K562 (cell line): ENCODE results near the gene PLCB1. TPM values are rescaled to one million over a fixed set of nuclear protein-coding genes. Genes with fewer than 3 reads are reported as not detected.
"Not testable (repeated sequence)": the region's sequence is repeated elsewhere in the genome, so short reads cannot be mapped to it uniquely, and the experiment has no call there.

Experiments
- ATAC-seq: fragments of 200-7000 bp; cut with Tn5 transposase; 3 replicates; pipeline ENCODE4 v1.9.1; 2020; ENCODE audit warnings: moderate library complexity
- BruUV-seq: library from RNA; stranded (reverse); fragments of 400-500 nt; replicated peaks from 2 replicates; lab custom pipeline; 2021; lab: Mats Ljungman, UMichigan
- CTCF ChIA-PET: fragments of 300-600 bp; formaldehyde crosslinking; extraction: SDS; loops from one replicate; lab custom pipeline; 2021; ENCODE audit warnings: low intra/inter-chr PET ratio; lab: Yijun Ruan, JAX
- POLR2A ChIA-PET: fragments of 300-600, 350-650 bp; sonication (Branson Sonifier 250); formaldehyde crosslinking; extraction: SDS; loops from one replicate; lab custom pipeline; 2021; ENCODE audit warnings: antibody characterized with exemption, inconsistent platforms; lab: Yijun Ruan, JAX
- DNase-seq, 4 experiments: peaks; one replicate each; pipeline versions ENCODE4 v3.0.0 to v3.0.0-alpha.2; 2011 to 2018; ENCODE audit warnings: low spot score in 3 of 4, mixed read lengths in 3 of 4; ENCODE audit errors: extremely low read depth in 1 of 4
- FAIRE-seq: peaks from 2 replicates; lab custom pipeline; 2011; peaks lifted over from hg19 to GRCh38; lab: Jason Lieb, UNC
- H2AFZ ChIP-seq: 2 replicates; pipeline ENCODE4 v1.6.0; 2011; ENCODE audit warnings: low read depth, low read length, control low read depth, inconsistent platforms
- H3K27ac ChIP-seq: fragments of 200-600 bp; 3 replicates; pipeline ENCODE4 v1.8.0; 2011; ENCODE audit warnings: low read depth, mild to moderate bottlenecking, control low read depth, inconsistent platforms, low read length, moderate library complexity, mixed read lengths; ENCODE audit errors: extremely low read depth
- H3K27me3 ChIP-seq, 2 experiments: fragments of 300-600 bp in 1 of 2; 2 replicates in 1 of 2; 3 replicates in 1 of 2; pipeline versions ENCODE4 v1.6.0 to v1.8.0; 2011; ENCODE audit warnings: inconsistent platforms in 2 of 2, low read length in 2 of 2, mild to moderate bottlenecking in 1 of 2, mixed read lengths in 1 of 2, moderate library complexity in 1 of 2; ENCODE audit not compliant: control insufficient read depth in 2 of 2, insufficient read depth in 2 of 2
- H3K36me3 ChIP-seq: fragments of 300-600 bp; 3 replicates; pipeline ENCODE4 v1.8.0; 2011; ENCODE audit warnings: mild to moderate bottlenecking, low read length, inconsistent platforms; ENCODE audit not compliant: control insufficient read depth, insufficient read depth
- H3K4me1 ChIP-seq, 2 experiments: fragments of 200-600 bp in 1 of 2; replicated peaks in 1 of 2; 2 replicates in 1 of 2; 3 replicates in 1 of 2; pipeline versions ENCODE4 v1.5.1 to v1.8.0; 2011; ENCODE audit warnings: inconsistent platforms in 2 of 2, low read length in 2 of 2, mild to moderate bottlenecking in 1 of 2, mixed read lengths in 1 of 2, moderate library complexity in 1 of 2; ENCODE audit not compliant: control insufficient read depth in 2 of 2, insufficient read depth in 2 of 2
- H3K4me2 ChIP-seq: 2 replicates; pipeline ENCODE4 v1.6.1; 2011; ENCODE audit warnings: low read length, control low read depth, inconsistent platforms, mixed read lengths; ENCODE audit not compliant: insufficient read depth
- H3K4me3 ChIP-seq: fragments of 200-600 bp; sonication (generic), shearing (Covaris generic); 2 replicates; pipeline ENCODE4 v1.5.1; 2016; ENCODE audit warnings: control low read depth, inconsistent platforms
- H3K79me2 ChIP-seq: fragments of 200-600 bp; 3 replicates; pipeline ENCODE4 v1.8.0; 2011; ENCODE audit warnings: low read length, inconsistent platforms; ENCODE audit not compliant: control insufficient read depth, insufficient read depth
- H3K9ac ChIP-seq, 2 experiments: 2 replicates each; pipeline versions ENCODE4 v1.6.0 to v1.6.1; 2011; ENCODE audit warnings: low read depth in 2 of 2, low read length in 2 of 2, control low read depth in 1 of 2, inconsistent platforms in 1 of 2, mild to moderate bottlenecking in 1 of 2, mixed read lengths in 1 of 2; ENCODE audit not compliant: insufficient read depth in 1 of 2
- H3K9me1 ChIP-seq: one replicate; pipeline ENCODE4 v1.6.0; 2011; ENCODE audit warnings: inconsistent platforms, mild to moderate bottlenecking, low read length, moderate library complexity; ENCODE audit not compliant: control insufficient read depth, insufficient read depth
- H3K9me3 ChIP-seq: replicated peaks from 2 replicates; pipeline ENCODE4 v1.5.1; 2011; ENCODE audit warnings: low read depth, low read length, inconsistent platforms; ENCODE audit not compliant: control insufficient read depth, insufficient read depth
- H4K20me1 ChIP-seq: replicated peaks from 2 replicates; pipeline ENCODE4 v1.6.1; 2011; ENCODE audit warnings: low read length, inconsistent platforms, mixed read lengths; ENCODE audit not compliant: control insufficient read depth, insufficient read depth
- BRD4 ChIP-seq: fragments of 200-600 bp; sonication (generic); IDR thresholded peaks from 2 replicates; pipeline ENCODE4 v1.6.1; 2017; ENCODE audit warnings: inconsistent platforms
- CCAR2 ChIP-seq: fragments of 200-400 bp; formaldehyde crosslinking; IDR thresholded peaks from 2 replicates; pipeline ENCODE4 v1.6.1; 2017; ENCODE audit warnings: mild to moderate bottlenecking, low read depth, low read length
- FOXJ2 ChIP-seq: fragments of 200-800 bp; sonication (Bioruptor generic); IDR thresholded peaks from 2 replicates; pipeline ENCODE4 v1.6.1; 2016; ENCODE audit warnings: missing genetic modification characterization, missing compliant biosample characterization
- SRSF3 ChIP-seq: fragments of 200-400 bp; formaldehyde crosslinking; IDR thresholded peaks from 2 replicates; pipeline ENCODE4 v1.6.1; 2016; ENCODE audit warnings: mild to moderate bottlenecking, low read length, moderate library complexity; ENCODE audit not compliant: insufficient read depth
- TARDBP ChIP-seq: fragments of 450-650 bp; IDR thresholded peaks from 2 replicates; pipeline ENCODE4 v1.6.1; 2016
- ZFPM2 ChIP-seq: fragments of 250-450 bp; sonication (Bioruptor Pico); IDR thresholded peaks from 2 replicates; pipeline ENCODE4 v1.5.1; 2022; ENCODE audit warnings: mild to moderate bottlenecking
- WGBS: fragments of 100-300 bp; shearing (Covaris generic); methylation state at CpG from one replicate; pipeline ENCODE4 v1.1.6; 2016; ENCODE audit warnings: low coverage, mixed read lengths; ENCODE audit not compliant: insufficient coverage; ENCODE audit errors: missing lambda C conversion rate; 5-methylcytosine and 5-hydroxymethylcytosine counted together
- in situ Hi-C: fragments of 300-500 bp; cut with MboI; formaldehyde crosslinking; loops from 4 replicates; pipeline ENCODE4 v1.15.0; 2018; ENCODE audit warnings: inconsistent platforms, mixed read lengths
- intact Hi-C: fragments of 100-400 bp; cut with micrococcal nuclease; formaldehyde crosslinking; loops from 2 replicates; pipeline ENCODE4 v1.14.2; 2022
- polyA plus RNA-seq, 8 experiments: library from polyadenylated mRNA; depleted of rRNA in 4 of 8; stranded (reverse) in 5 of 8; unstranded in 3 of 8; fragments of >200 nt; fragmentation: Nextera tagmentation in 2 of 8; fragmentation: Illumina TruSeq in 1 of 8; extraction: Ambion mirVana in 2 of 8; extraction: Trizol in 1 of 8; gene quantifications; 2 replicates each; pipeline versions ENCODE4 v1.2.1 to v1.2.3, GENCODE V29; 2011 to 2014; ENCODE audit warnings: inconsistent platforms in 1 of 8, missing spikeins in 1 of 8
- total RNA-seq, 7 experiments: library from RNA; depleted of rRNA in 6 of 7; stranded (reverse); fragments of >200 nt in 6 of 7; fragmentation: Illumina TruSeq in 2 of 7; extraction: Trizol in 2 of 7; gene quantifications; 2 replicates each; pipeline versions ENCODE4 v1.2.1 to v1.2.3, GENCODE V29; 2011 to 2021; ENCODE audit warnings: low replicate concordance in 1 of 7

Gene PLCB1
- total and polyA plus RNA-seq, 9 of the 15 experiments (the other 6 are each of a cell fraction or from before 2014, with no cell fraction given): 0.34 to 3.1 (median 1.3) TPM

- Histone ChIP-seq H3K4me3 (no peak overlapping the region), H3K9me3 (no peaks in the 10 kb centered on the region), H3K4me2 (no peak overlapping the region), H3K9me1 (no peaks in the 10 kb centered on the region), H3K9ac (no peak overlapping the region), H3K27ac (no peak overlapping the region), H3K27me3 (no peaks in the 10 kb centered on the region), H3K79me2 (no peaks in the 10 kb centered on the region), H4K20me1 (no peaks in the 10 kb centered on the region), H2AFZ (no peak overlapping the region), H3K36me3 (no peaks in the 10 kb centered on the region), H3K4me1 (no peaks in the 10 kb centered on the region)
- intact Hi-C loops (no loop called here), in situ Hi-C loops (no loop called here)
- WGBS: 0% methylated on average over 1 of the region's 1 CpG
- no peak for TF ChIP-seq FOXJ2
- no peak for TF ChIP-seq CCAR2
- no peak for TF ChIP-seq TARDBP
- no peak for TF ChIP-seq ZFPM2 (CRISPR knock-in tag)
- TF ChIP-seq SRSF3: no peak
- no peak for TF ChIP-seq BRD4
- ChIA-PET POLR2A (no interaction called here), CTCF (no interaction called here)
- FAIRE-seq (no peak), ATAC-seq (no peak), DNase-seq (no peak)
- BruUV-seq: no TSS peak
Measured at GRCh38 chr20:8642247-8642646, 510.2 kb downstream of the PLCB1 start.

GRCh38 chr20:8644468-8644867 is 512.4 kb downstream of the PLCB1 start:
- H3K9me1 ChIP-seq, H3K4me2 ChIP-seq, POLR2A ChIA-PET, H3K27me3 ChIP-seq, H2AFZ ChIP-seq, intact Hi-C loops, in situ Hi-C loops, H3K4me3 ChIP-seq, H3K9ac ChIP-seq, H3K27ac ChIP-seq, FAIRE-seq, BruUV-seq, ATAC-seq, H3K79me2 ChIP-seq, DNase-seq, H4K20me1 ChIP-seq, H3K36me3 ChIP-seq, CTCF ChIA-PET, H3K4me1 ChIP-seq, H3K9me3 ChIP-seq: not testable (repeated sequence)
- WGBS: no CpG with 5 or more reads among the region's 30 CpGs
